Astrocyte (in vitro differentiated cells and primary cell): ENCODE results near the gene TRERF1. TPM values are rescaled to one million over a fixed set of nuclear protein-coding genes. Genes with fewer than 3 reads are reported as not detected.

Source experiments
- DNase-seq: peaks from one replicate; pipeline ENCODE4 v3.0.0-alpha.2; 2010; ENCODE audit warnings: low read depth
- FAIRE-seq: peaks from 2 replicates; lab custom pipeline; 2011; peaks lifted over from hg19 to GRCh38; lab: Jason Lieb, UNC
- H2AFZ ChIP-seq: 2 replicates; pipeline ENCODE4 v1.6.0; 2012; ENCODE audit warnings: low read depth, low read length, inconsistent platforms
- H3K27ac ChIP-seq: 2 replicates; pipeline ENCODE4 v1.5.1; 2011; ENCODE audit warnings: low read depth, low read length, inconsistent platforms
- H3K27me3 ChIP-seq: 2 replicates; pipeline ENCODE4 v1.6.0; 2011; ENCODE audit warnings: low read length, inconsistent platforms; ENCODE audit not compliant: insufficient read depth
- H3K36me3 ChIP-seq: 2 replicates; pipeline ENCODE4 v1.5.1; 2011; ENCODE audit warnings: low read length, inconsistent platforms; ENCODE audit not compliant: insufficient read depth
- H3K4me1 ChIP-seq: 2 replicates; pipeline ENCODE4 v1.5.1; 2011; ENCODE audit warnings: low read length, inconsistent platforms; ENCODE audit not compliant: insufficient read depth
- H3K4me2 ChIP-seq: 2 replicates; pipeline ENCODE4 v1.6.0; 2012; ENCODE audit warnings: low read length, inconsistent platforms
- H3K4me3 ChIP-seq: 2 replicates; pipeline ENCODE4 v1.5.1; 2011; ENCODE audit warnings: low read depth, mild to moderate bottlenecking, low read length, inconsistent platforms; ENCODE audit not compliant: insufficient read depth
- H3K79me2 ChIP-seq: 2 replicates; pipeline ENCODE4 v1.6.0; 2012; ENCODE audit warnings: mild to moderate bottlenecking, low read length, inconsistent platforms; ENCODE audit not compliant: insufficient read depth
- H3K9ac ChIP-seq: 2 replicates; pipeline ENCODE4 v1.6.0; 2012; ENCODE audit warnings: mild to moderate bottlenecking, low read length, inconsistent platforms
- H3K9me3 ChIP-seq: 2 replicates; pipeline ENCODE4 v1.5.1; 2012; ENCODE audit warnings: low read depth, mild to moderate bottlenecking, low read length, inconsistent platforms; ENCODE audit not compliant: insufficient read depth
- H4K20me1 ChIP-seq: 2 replicates; pipeline ENCODE4 v1.6.0; 2012; ENCODE audit warnings: low read length, inconsistent platforms; ENCODE audit not compliant: insufficient read depth
- H3K27ac Mint-ChIP-seq: one replicate; pipeline ENCODE4 v1.8.0; 2021; ENCODE audit warnings: mild to moderate bottlenecking, mixed read lengths; ENCODE audit not compliant: unreplicated experiment
- H3K27me3 Mint-ChIP-seq: one replicate; pipeline ENCODE4 v1.8.0; 2021; ENCODE audit warnings: low read depth, mixed read lengths; ENCODE audit not compliant: unreplicated experiment
- H3K36me3 Mint-ChIP-seq: one replicate; pipeline ENCODE4 v1.8.0; 2021; ENCODE audit warnings: low read depth, mixed read lengths; ENCODE audit not compliant: unreplicated experiment
- H3K4me1 Mint-ChIP-seq: one replicate; pipeline ENCODE4 v1.8.0; 2021; ENCODE audit warnings: low read depth, mixed read lengths; ENCODE audit not compliant: unreplicated experiment
- H3K4me3 Mint-ChIP-seq: one replicate; pipeline ENCODE4 v1.8.0; 2021; ENCODE audit warnings: mild to moderate bottlenecking, moderate library complexity, mixed read lengths; ENCODE audit not compliant: unreplicated experiment
- H3K9me3 Mint-ChIP-seq: one replicate; pipeline ENCODE4 v1.8.0; 2021; ENCODE audit warnings: mild to moderate bottlenecking, mixed read lengths; ENCODE audit not compliant: unreplicated experiment
- CTCF ChIP-seq: IDR thresholded peaks from 2 replicates; pipeline ENCODE4 v1.5.1; 2011; ENCODE audit warnings: low read depth, mild to moderate bottlenecking, inconsistent platforms, low read length, moderate library complexity; ENCODE audit not compliant: insufficient read depth
- EZH2 ChIP-seq: IDR thresholded peaks from 2 replicates; pipeline ENCODE4 v1.6.1; 2012; ENCODE audit warnings: mild to moderate bottlenecking, low read length, inconsistent platforms; ENCODE audit not compliant: insufficient read depth
- total RNA-seq: library from RNA; stranded (reverse); gene quantifications from 2 replicates; pipeline ENCODE4 v1.2.1, GENCODE V29; 2021

Gene TRERF1
- total RNA-seq, 1 donor from 2014 or later: 8.6 TPM

- H3K9ac ChIP-seq: no peak overlapping the region
- Mint-ChIP-seq H3K9me3 (no peaks in the 10 kb centered on the region), H3K4me3 (no peak overlapping the region), H3K36me3 (peaks cover 7% of the 10 kb centered on the region), H3K27ac (no peak overlapping the region), H3K4me1 (peaks cover 23% of the 10 kb centered on the region), H3K27me3 (no peaks in the 10 kb centered on the region)
- DNase-seq (no peak), FAIRE-seq (no peak)
- H3K36me3 ChIP-seq: peaks cover 4% of the 10 kb centered on the region
- H3K27ac ChIP-seq: no peak overlapping the region
- H3K27me3 ChIP-seq: no peaks in the 10 kb centered on the region
- H3K4me2 ChIP-seq: no peak overlapping the region
- H3K9me3 ChIP-seq: no peaks in the 10 kb centered on the region
- no peaks in the 10 kb centered on the region for H3K79me2 ChIP-seq
- H4K20me1 ChIP-seq: no peaks in the 10 kb centered on the region
- H2AFZ ChIP-seq: no peak overlapping the region
- TF ChIP-seq EZH2 (no peak), CTCF (no peak)
- H3K4me1 ChIP-seq: peaks cover 21% of the 10 kb centered on the region
- no peak overlapping the region for H3K4me3 ChIP-seq
These were observed 222.1 kb downstream of the TRERF1 start for GRCh38 chr6:42229506-42230119.

GRCh38 chr6:42228305-42228704 lies 223.4 kb downstream of the TRERF1 start:
- Histone ChIP-seq H3K27ac (no peak overlapping the region), H3K27me3 (no peaks in the 10 kb centered on the region), H3K4me1 (peaks cover 28% of the 10 kb centered on the region), H3K4me3 (no peak overlapping the region), H4K20me1 (no peaks in the 10 kb centered on the region), H3K9ac (no peak overlapping the region), H2AFZ (no peak overlapping the region), H3K79me2 (no peaks in the 10 kb centered on the region), H3K4me2 (no peak overlapping the region), H3K9me3 (no peaks in the 10 kb centered on the region), H3K36me3 (peaks cover 4% of the 10 kb centered on the region)
- no peak overlapping the region for H3K27ac Mint-ChIP-seq
- no peak overlapping the region for H3K4me3 Mint-ChIP-seq
- H3K9me3 Mint-ChIP-seq: no peaks in the 10 kb centered on the region
- DNase-seq (no peak), FAIRE-seq (no peak)
- H3K4me1 Mint-ChIP-seq: peaks cover 28% of the 10 kb centered on the region
- TF ChIP-seq EZH2: no peak
- H3K36me3 Mint-ChIP-seq: peaks cover 7% of the 10 kb centered on the region
- no peaks in the 10 kb centered on the region for H3K27me3 Mint-ChIP-seq

- H3K4me2 ChIP-seq: peak overlapping the region; percentile 69
These were observed 224.4 kb downstream of the TRERF1 start for GRCh38 chr6:42227173-42227850.

More at GRCh38 chr6:42227173-42227850, 224.4 kb downstream of the TRERF1 start:
- Mint-ChIP-seq H3K9me3 (no peaks in the 10 kb centered on the region), H3K27me3 (no peaks in the 10 kb centered on the region), H3K4me1 (peaks cover 28% of the 10 kb centered on the region), H3K4me3 (no peak overlapping the region), H3K36me3 (peaks cover 7% of the 10 kb centered on the region), H3K27ac (peak overlapping the region; percentile 47)
- Histone ChIP-seq H3K79me2 (no peaks in the 10 kb centered on the region), H2AFZ (peak overlapping the region; percentile 43), H4K20me1 (no peaks in the 10 kb centered on the region), H3K9me3 (no peaks in the 10 kb centered on the region), H3K27ac (peak overlapping the region; percentile 74), H3K4me1 (peaks cover 28% of the 10 kb centered on the region), H3K4me3 (peak overlapping the region; percentile 22), H3K36me3 (peaks cover 3% of the 10 kb centered on the region), H3K27me3 (no peaks in the 10 kb centered on the region), H3K9ac (peak overlapping the region; percentile 49)
- FAIRE-seq (no peak), DNase-seq (no peak)
- TF ChIP-seq CTCF: no peak
- TF ChIP-seq EZH2: no peak
